Ammon's horn (tissue), 1 donor: ENCODE data around the gene P2RY2.

Source experiments
- DNase-seq: peaks from one replicate; pipeline ENCODE4 v3.0.0-alpha.2; 2016; ENCODE audit warnings: low spot score

The P2RY2 gene

GRCh38 chr11:73218106-73218829 is at the start of gene P2RY2:
Gene P2RY2 (plus strand): TSS chr11:73218281. CDS start chr11:73234160, 15,879 bp downstream.
- peak; percentile 36 for DNase-seq

GRCh38 chr11:73168925-73169579 is 49.0 kb upstream of the P2RY2 start:
- no peak for DNase-seq

- no peak for DNase-seq
Observed at GRCh38 chr11:73170140-73170539, 47.9 kb upstream of the P2RY2 start.

GRCh38 chr11:73171436-73172161 is 46.5 kb upstream of the P2RY2 start:
- DNase-seq, result no peak

GRCh38 chr11:73172992-73173656 is 45.0 kb upstream of the P2RY2 start:
- no peak for DNase-seq

- no peak for DNase-seq
Observed at GRCh38 chr11:73173755-73174494, 44.2 kb upstream of the P2RY2 start.

- no peak for DNase-seq
Observed at GRCh38 chr11:73174495-73174791, 43.6 kb upstream of the P2RY2 start.

GRCh38 chr11:73175551-73176144 is 42.4 kb upstream of the P2RY2 start:
- no peak for DNase-seq

- DNase-seq, result no peak
Observed at GRCh38 chr11:73176145-73176873, 41.8 kb upstream of the P2RY2 start.

- DNase-seq, result no peak
Observed at GRCh38 chr11:73176874-73177155, 41.3 kb upstream of the P2RY2 start.

GRCh38 chr11:73177380-73177777 is 40.7 kb upstream of the P2RY2 start:
- peak; percentile 58 for DNase-seq

- peak; percentile 93 for DNase-seq
Observed at GRCh38 chr11:73177778-73178539, 40.1 kb upstream of the P2RY2 start.

- DNase-seq, result no peak
Observed at GRCh38 chr11:73178681-73179080, 39.4 kb upstream of the P2RY2 start.

- no peak for DNase-seq
Observed at GRCh38 chr11:73182824-73183321, 35.2 kb upstream of the P2RY2 start.

- peak; percentile 74 for DNase-seq
Observed at GRCh38 chr11:73184953-73185671, 33.0 kb upstream of the P2RY2 start.

- no peak for DNase-seq
Observed at GRCh38 chr11:73185680-73186293, 32.3 kb upstream of the P2RY2 start.

GRCh38 chr11:73186294-73186850 is 31.7 kb upstream of the P2RY2 start:
- no peak for DNase-seq

- no peak for DNase-seq
Observed at GRCh38 chr11:73186886-73187285, 31.2 kb upstream of the P2RY2 start.

GRCh38 chr11:73187854-73188253 is 30.2 kb upstream of the P2RY2 start:
- DNase-seq, result no peak
